Stimulated activated CD8-positive, alpha-beta memory T cell treated with anti-CD3 and anti-CD28 coated beads, Interleukin-15, amount 100 ng/mL, for 4 hours (primary cell): ENCODE results near the gene STAMBP.
"Not testable (repeated sequence)": the region's sequence is repeated elsewhere in the genome, so short reads cannot be mapped to it uniquely, and the experiment has no call there.

ENCODE experiments used
- DNase-seq, 2 donors: peaks; one replicate each; pipeline ENCODE4 v3.0.0-alpha.2; 2020; ENCODE audit warnings: low read depth in 2 of 2

STAMBP gene

DNA sequence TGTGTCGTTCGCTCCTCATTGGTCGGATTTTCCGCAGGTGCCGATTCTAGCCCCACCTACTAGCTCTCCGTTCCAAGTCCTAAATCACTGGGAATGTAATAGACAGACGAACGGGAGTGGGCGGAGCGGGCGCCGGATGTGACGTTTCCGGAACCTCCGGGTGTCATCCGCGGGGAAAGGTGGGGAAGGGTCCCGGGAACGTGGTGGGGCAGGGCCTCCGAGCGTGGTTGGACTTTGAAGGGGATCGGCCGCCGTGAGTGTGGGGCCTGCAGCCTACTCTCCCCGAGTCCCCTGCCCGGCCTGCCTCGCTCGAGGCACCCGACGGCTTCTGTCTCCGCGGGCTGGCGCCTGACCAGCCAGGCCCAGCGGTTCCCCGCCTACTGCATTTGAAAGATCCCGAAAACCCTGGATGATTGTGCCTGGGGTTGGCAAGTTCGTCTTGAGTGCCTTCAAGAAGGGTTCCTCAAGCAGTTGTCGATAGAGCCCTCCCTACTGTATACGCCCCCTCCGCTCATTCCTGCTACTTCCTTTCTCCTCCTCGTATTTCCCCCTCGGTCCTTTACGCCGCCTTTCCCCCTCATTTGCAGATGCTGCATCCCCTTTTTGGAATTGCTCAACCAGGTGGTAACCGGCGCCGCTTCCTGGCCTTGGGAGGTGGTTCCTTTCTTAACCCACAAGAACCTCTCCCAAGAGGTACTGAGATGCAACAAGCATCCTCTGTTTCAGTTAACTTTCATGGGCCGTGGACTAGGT lies at the start of gene STAMBP:
Gene STAMBP (plus strand): TSS at position 144 of the 753 bp plus-strand sequence. CDS start 1,896 bp downstream, outside the sequence.
- peak; percentile 69 to 81 for DNase-seq

- DNase-seq = peak; percentile 88 to 95
These were observed 49.1 kb upstream of the STAMBP start, which contains the start of gene DUSP11 for GRCh38 chr2:73779467-73780236. Gene DUSP11 (minus strand): TSS chr2:73780103. CDS start chr2:73779974, 129 bp downstream.

GRCh38 chr2:73780237-73780582 lies 48.6 kb upstream of the STAMBP start:
- no peak for DNase-seq

- DNase-seq = not testable (repeated sequence)
These were observed 45.4 kb upstream of the STAMBP start for GRCh38 chr2:73783402-73783801.

DNA sequence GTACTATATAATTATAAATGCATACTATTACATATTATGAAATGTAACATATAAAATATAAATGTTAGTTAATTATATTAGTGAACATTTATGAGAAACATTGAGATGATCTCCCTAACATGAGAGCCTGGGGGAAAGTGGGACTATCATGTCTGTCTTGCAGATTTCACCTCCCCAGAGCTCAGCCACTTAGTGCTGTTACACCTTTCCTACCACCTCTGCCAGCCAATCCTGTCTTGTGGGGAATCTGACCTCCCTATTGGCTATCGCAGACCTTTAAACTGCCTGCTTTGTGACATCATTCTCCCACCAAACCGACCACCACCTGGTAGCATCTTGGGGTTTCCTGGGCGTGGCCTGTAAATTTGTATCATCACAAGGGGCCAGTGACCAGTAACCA lies 44.9 kb upstream of the STAMBP start, which contains the start of gene C2orf78:
Gene C2orf78 (plus strand): TSS at position 301 of the 400 bp plus-strand sequence. CDS start 127 bp downstream, outside the sequence.
- not testable (repeated sequence) for DNase-seq

DNA sequence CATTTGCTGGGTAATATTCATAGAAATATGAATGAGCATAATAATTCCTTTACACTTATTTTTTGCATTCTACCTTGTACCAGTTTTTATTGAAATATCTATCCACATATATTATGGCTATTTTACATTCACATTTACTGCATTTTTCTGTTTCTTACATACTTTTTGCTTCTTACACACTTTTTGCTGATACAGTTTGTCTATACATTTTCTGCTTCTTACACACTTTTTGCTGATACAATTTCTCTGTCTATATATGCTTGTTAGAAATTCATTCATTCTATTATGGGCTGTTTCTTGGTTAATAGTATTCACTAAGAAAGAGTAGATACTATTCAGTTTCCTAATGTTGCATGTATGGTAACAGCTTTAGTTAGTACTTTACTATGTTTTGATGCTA lies 16.9 kb upstream of the STAMBP start:
- no peak for DNase-seq

DNA sequence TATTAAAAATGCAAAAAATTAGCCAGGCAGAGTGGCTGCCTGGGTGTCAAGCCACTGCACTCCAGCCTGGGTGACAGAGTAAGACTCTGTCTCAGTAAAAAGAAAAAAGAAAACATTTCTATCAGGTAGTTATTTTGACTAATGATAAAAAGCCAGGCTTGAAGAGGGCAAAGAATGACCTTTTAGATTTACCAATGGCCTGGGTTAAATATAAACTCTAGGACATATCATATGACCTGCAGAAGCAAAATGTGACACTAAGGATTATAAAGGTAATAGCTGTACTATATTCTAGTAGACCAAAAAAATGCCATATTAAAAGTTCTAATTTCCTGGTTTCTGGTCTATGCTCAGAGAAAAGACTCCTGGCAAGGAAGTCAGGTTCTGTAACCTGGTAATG lies 16.1 kb upstream of the STAMBP start:
- no peak for DNase-seq

- DNase-seq = no peak
These were observed 10.5 kb upstream of the STAMBP start for GRCh38 chr2:73818296-73818695.

DNA sequence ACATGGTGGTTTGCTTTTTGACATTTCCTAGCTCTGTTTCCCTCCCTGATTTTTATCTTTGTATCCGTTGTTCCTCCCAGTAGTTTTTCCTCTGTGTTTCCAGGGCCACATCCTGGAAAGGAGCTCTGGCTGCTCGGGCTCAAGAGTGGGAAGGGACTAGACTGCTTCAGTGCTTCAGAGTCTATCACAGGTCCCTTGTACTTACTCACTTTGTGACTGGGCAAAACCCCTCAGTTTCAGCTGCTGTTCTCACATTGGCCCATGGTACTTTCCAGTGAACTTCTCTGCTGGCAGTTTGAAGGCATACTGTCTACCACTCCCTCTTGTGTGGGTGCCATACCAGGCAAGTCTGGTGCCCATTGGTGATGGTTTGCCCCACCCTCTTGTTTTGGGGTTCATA lies 7.5 kb upstream of the STAMBP start:
- no peak for DNase-seq

- DNase-seq = no peak
These were observed 7.1 kb upstream of the STAMBP start for GRCh38 chr2:73821669-73822068.

DNA sequence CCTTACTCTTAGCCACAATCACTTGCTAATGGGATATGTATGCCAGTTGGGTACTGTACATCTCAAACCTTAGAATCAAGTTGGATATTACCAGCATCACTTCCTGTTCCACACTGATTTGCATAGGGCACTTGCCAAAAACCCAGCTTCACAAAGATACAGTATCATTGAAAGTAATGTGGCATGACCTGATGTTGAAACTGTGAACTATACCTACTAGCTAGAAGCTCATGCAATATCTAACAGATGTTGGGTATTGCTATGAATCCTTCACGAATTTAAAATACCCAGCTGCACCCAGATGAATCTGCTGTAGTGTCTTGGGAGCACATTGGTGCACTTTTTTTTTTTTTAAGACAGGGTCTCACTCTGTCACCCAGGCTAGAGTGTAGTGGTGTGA lies 6.5 kb upstream of the STAMBP start:
- no peak for DNase-seq

DNA sequence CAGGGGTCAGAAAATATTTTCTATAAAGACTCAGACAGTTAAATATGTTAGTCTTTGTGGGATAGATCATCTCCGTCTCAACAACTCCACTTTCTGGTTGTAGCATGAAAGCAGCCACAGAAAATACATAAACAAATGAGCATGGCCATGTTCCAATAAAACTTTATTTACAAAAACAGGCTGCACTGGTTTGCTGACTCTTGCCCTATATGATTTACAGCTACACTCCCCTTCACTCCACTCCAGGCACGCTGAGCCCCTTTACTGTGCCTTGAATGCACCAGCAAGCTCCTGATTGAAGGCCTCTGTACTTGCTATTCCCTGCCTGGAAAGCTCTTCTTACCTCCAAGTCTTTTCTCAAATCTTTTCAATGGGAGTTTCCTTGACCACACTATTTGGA lies 5.8 kb upstream of the STAMBP start:
- DNase-seq = no peak

DNA sequence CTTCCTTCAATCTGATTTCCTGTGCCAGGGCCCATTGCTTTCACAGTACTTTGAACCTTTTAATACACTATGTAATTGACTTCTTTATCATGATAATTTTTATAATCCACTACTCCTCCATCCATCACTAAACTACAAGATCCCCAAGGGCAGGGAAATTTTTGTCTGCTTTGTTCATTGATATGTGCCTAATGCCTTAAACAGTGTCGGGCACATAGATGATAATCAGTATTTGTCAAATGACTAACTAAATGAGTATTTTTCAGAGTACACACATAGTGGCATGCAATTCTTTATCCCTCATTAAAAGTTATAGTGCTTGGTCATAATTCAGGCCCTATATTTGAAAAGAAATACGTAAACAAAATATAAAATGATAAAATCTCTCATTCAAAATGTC lies 5.3 kb upstream of the STAMBP start:
- no peak for DNase-seq

GRCh38 chr2:73823916-73824523 lies 4.7 kb upstream of the STAMBP start:
- no peak for DNase-seq

DNA sequence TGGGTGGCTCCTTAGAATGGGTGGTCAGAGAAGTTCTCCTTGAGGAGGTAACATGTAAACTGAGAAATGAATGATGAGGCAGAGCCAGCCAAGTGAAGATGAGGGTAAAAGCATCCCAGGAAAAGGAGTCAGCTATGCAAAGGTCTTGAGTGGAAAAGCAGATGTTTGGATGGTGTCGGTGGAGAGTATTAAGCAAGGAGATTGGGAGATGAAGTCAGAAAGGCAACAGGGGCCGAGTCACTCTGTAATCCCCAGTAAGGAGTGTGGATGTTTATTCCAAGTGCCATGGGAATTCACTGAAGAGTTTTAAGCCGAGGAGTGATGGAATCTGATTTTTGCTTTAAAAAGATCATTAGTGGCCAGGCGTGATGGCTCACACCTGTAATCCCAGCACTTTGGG lies 3.4 kb upstream of the STAMBP start:
- no peak for DNase-seq

GRCh38 chr2:73827018-73827417 lies 1.7 kb upstream of the STAMBP start:
- no peak for DNase-seq

- DNase-seq = no peak
These were observed 937 bp upstream of the STAMBP start for GRCh38 chr2:73827660-73828388.

DNA sequence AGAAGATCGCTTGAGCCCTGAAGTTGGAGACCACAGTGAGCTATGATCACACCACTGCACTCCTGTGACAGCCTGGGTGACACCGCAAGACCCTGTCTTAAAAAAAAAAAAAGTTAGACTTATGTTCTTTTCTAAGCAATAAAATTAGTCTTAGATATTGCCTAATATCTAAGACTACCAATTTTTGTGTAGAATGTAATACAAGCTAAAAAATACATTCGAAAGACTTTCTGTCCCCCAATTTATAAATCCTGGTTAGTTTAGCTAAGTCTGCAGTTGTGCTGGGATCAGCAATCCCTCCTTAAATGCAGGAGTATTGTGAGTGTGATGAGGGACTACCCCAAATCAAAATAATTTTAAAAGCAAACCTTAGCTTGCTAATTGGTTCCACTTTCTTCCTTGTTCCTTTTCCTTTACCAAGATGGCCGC lies 358 bp upstream of the STAMBP start:
- DNase-seq = no peak

DNA sequence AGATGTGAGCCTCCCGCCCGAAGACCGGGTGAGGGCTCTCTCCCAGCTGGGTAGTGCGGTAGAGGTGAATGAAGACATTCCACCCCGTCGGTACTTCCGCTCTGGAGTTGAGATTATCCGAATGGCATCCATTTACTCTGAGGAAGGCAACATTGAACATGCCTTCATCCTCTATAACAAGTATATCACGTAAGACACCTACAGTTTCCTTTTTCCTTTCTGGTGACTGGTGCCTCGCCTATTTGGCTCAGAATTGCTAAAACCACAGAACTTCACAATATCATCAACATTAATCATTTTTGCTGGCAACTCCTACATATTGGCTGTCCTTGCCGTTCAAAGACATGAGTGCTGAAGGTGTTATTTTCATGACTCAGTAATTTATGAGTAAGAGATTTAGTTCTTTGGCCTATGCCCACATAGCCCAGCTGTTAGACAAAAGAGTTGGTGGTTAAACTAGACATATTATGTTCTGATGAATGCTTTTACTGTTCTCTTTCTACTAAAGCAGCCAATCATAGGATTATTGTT lies 2.2 kb downstream of the STAMBP start:
- DNase-seq = peak in 1 of 2 donors; percentile 17

- DNase-seq = no peak
These were observed 4.2 kb downstream of the STAMBP start for GRCh38 chr2:73832930-73833329.

DNA sequence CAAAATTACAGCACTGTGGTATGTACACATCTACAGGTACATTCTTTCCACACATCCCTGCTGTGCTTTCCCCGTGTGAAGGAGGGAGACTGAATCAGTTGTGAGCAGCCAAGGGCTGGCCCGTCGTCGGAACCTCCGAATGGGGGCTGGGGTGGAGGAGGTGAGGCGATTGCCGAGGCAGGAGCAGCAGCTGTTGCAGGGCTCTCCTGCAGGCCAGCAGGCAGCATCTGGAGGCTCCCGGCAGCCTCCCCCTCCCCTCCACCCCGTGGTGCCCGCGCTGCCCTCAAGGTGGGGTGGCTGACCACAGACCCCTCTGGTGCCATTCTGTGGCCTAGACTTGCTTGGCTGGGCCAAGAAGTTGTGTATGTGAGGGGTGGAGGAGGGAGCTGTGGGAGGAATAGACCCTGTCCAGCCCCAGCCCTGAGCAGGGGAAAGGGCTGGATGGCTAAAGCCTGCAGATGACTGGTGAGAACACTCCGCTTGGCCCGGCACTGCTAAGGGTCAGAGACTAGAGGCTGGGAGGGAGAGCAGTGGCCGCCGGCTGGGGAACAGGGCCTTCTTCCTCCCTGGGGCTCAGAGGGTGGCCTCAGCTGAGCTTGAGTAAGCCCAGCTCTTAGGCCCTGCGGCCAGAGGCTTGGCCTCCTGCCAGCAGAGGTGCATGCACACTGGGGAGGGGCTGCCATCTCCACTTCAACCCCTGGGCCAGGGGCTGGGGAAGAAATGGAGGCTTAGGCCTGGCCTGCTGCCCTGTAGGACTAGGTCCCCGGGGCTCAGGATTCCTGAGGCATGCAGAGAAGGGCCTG lies 7.6 kb downstream of the STAMBP start:
- no peak for DNase-seq
